SK-N-SH treated with all-trans-retinoic acid at 6 μM for 48 hours (cell line): ENCODE results near the gene UBASH3B.
A peak's percentile ranks its signal among the peaks of the same experiment; 100 is the strongest.
"Not testable (repeated sequence)": the region's sequence is repeated elsewhere in the genome, so short reads cannot be mapped to it uniquely, and the experiment has no call there.

Experiments used
- ATAC-seq: fragments of 200-7000 bp; cut with Tn5 transposase; 3 replicates; pipeline ENCODE4 v1.9.1; 2020; ENCODE audit warnings: mild to moderate bottlenecking, moderate library complexity
- ARNTL ChIP-seq: fragments of 450-650 bp; formaldehyde crosslinking; IDR thresholded peaks from 2 replicates; pipeline ENCODE4 v1.5.0; 2020; ENCODE audit warnings: low read depth, mild to moderate bottlenecking, moderate library complexity, borderline replicate concordance
- BACH2 ChIP-seq: fragments of 250-450 bp; sonication (Bioruptor Pico); IDR thresholded peaks from 2 replicates; pipeline ENCODE4 v1.9.0; 2021; ENCODE audit warnings: mild to moderate bottlenecking, borderline replicate concordance
- CREB5 ChIP-seq: fragments of 250-450 bp; sonication (Bioruptor Pico); IDR thresholded peaks from 2 replicates; pipeline ENCODE4 v1.5.1; 2020; ENCODE audit warnings: low read depth, mild to moderate bottlenecking, moderate library complexity
- CSRNP3 ChIP-seq: fragments of 250-450 bp; sonication (Bioruptor Pico); IDR thresholded peaks from 2 replicates; pipeline ENCODE4 v1.5.1; 2021; ENCODE audit warnings: mild to moderate bottlenecking, moderate library complexity
- ESRRG ChIP-seq: fragments of 250-450 bp; sonication (Bioruptor Pico); IDR thresholded peaks from 2 replicates; pipeline ENCODE4 v1.6.1; 2021; ENCODE audit warnings: mild to moderate bottlenecking
- GLIS3 ChIP-seq: fragments of 250-450 bp; sonication (Bioruptor Pico); IDR thresholded peaks from 2 replicates; pipeline ENCODE4 v1.5.0; 2020; ENCODE audit warnings: mild to moderate bottlenecking, moderate library complexity
- ISL1 ChIP-seq: fragments of 250-450 bp; sonication (Bioruptor Pico); IDR thresholded peaks from 2 replicates; pipeline ENCODE4 v2.1.2; 2022; ENCODE audit warnings: mild to moderate bottlenecking, moderate library complexity
- OSR1 ChIP-seq: fragments of 250-450 bp; sonication (Bioruptor Pico); IDR thresholded peaks from 2 replicates; pipeline ENCODE4 v1.8.0; 2022; ENCODE audit warnings: moderate library complexity, mild to moderate bottlenecking, inconsistent platforms
- PATZ1 ChIP-seq: fragments of 250-450 bp; sonication (Bioruptor Pico); IDR thresholded peaks from 2 replicates; pipeline ENCODE4 v1.8.0; 2020; ENCODE audit warnings: mild to moderate bottlenecking, moderate library complexity, borderline replicate concordance
- POU6F1 ChIP-seq: fragments of 250-450 bp; sonication (Bioruptor Pico); IDR thresholded peaks from 2 replicates; pipeline ENCODE4 v1.8.0; 2021; ENCODE audit warnings: low read depth, mild to moderate bottlenecking, moderate library complexity, borderline replicate concordance
- PPARA ChIP-seq: fragments of 250-450 bp; sonication (Bioruptor Pico); IDR thresholded peaks from 2 replicates; pipeline ENCODE4 v1.5.0; 2020; ENCODE audit warnings: mild to moderate bottlenecking, borderline replicate concordance
- RARB ChIP-seq: fragments of 250-450 bp; sonication (Bioruptor Pico); IDR thresholded peaks from 2 replicates; pipeline ENCODE4 v1.8.0; 2021; ENCODE audit warnings: mild to moderate bottlenecking, moderate library complexity
- SNAI2 ChIP-seq: fragments of 250-450 bp; sonication (Bioruptor Pico); IDR thresholded peaks from 2 replicates; pipeline ENCODE4 v1.5.0; 2020; ENCODE audit warnings: mild to moderate bottlenecking, moderate library complexity
- TCF4 ChIP-seq: fragments of 250-450 bp; sonication (Bioruptor Pico); IDR thresholded peaks from 2 replicates; pipeline ENCODE4 v1.8.0; 2021; ENCODE audit warnings: mild to moderate bottlenecking, moderate library complexity, borderline replicate concordance
- TOX ChIP-seq: fragments of 250-450 bp; sonication (Bioruptor Pico); IDR thresholded peaks from 2 replicates; pipeline ENCODE4 v1.8.0; 2021; ENCODE audit warnings: mild to moderate bottlenecking, moderate library complexity, borderline replicate concordance
- ZC3H10 ChIP-seq: fragments of 250-450 bp; sonication (Bioruptor Pico); IDR thresholded peaks from 2 replicates; pipeline ENCODE4 v1.5.1; 2021; ENCODE audit warnings: mild to moderate bottlenecking, moderate library complexity
- ZFP3 ChIP-seq: fragments of 250-450 bp; sonication (Bioruptor Pico); IDR thresholded peaks from 2 replicates; pipeline ENCODE4 v1.5.0; 2020; ENCODE audit warnings: mild to moderate bottlenecking, moderate library complexity
- ZFP30 ChIP-seq: fragments of 450-650 bp; formaldehyde crosslinking; IDR thresholded peaks from 2 replicates; pipeline ENCODE4 v1.5.0; 2022; ENCODE audit warnings: mild to moderate bottlenecking, moderate library complexity
- ZNF565 ChIP-seq: fragments of 450-650 bp; formaldehyde crosslinking; conservative IDR thresholded peaks from 2 replicates; pipeline ENCODE4 v1.5.0; 2020; ENCODE audit warnings: low read depth, mild to moderate bottlenecking, moderate library complexity
- ZNF70 ChIP-seq: fragments of 450-650 bp; formaldehyde crosslinking; IDR thresholded peaks from 2 replicates; pipeline ENCODE4 v1.5.0; 2020; ENCODE audit warnings: mild to moderate bottlenecking, moderate library complexity
- ZNF8 ChIP-seq: fragments of 450-650 bp; formaldehyde crosslinking; IDR thresholded peaks from 2 replicates; pipeline ENCODE4 v1.5.0; 2020; ENCODE audit warnings: mild to moderate bottlenecking, moderate library complexity

UBASH3B gene

GRCh38 chr11:122861631-122862030 lies 206.1 kb downstream of the UBASH3B start:
- ATAC-seq = no peak
- TF ChIP-seq ARNTL = no peak
- TF ChIP-seq TCF4 (CRISPR knock-in tag) = no peak
- TF ChIP-seq CSRNP3 (CRISPR knock-in tag) = no peak
- no peak for TF ChIP-seq TOX (CRISPR knock-in tag)
- TF ChIP-seq POU6F1 (CRISPR knock-in tag) = no peak
- TF ChIP-seq ISL1 = no peak
- TF ChIP-seq ESRRG (CRISPR knock-in tag) = no peak
- no peak for TF ChIP-seq RARB (CRISPR knock-in tag)
- no peak for TF ChIP-seq CREB5 (CRISPR knock-in tag)
- TF ChIP-seq PPARA (CRISPR knock-in tag) = no peak

- no peak for ATAC-seq
- TF ChIP-seq TOX (CRISPR knock-in tag) (no peak), ZNF70 (CRISPR knock-in tag) (no peak), ZNF8 (CRISPR knock-in tag) (no peak), CSRNP3 (CRISPR knock-in tag) (no peak), PATZ1 (no peak), OSR1 (CRISPR knock-in tag) (no peak), BACH2 (no peak), PPARA (CRISPR knock-in tag) (no peak), ISL1 (no peak)
Measured at GRCh38 chr11:122862091-122862490, 206.6 kb downstream of the UBASH3B start.

- ATAC-seq = not testable (repeated sequence)
Measured at GRCh38 chr11:122863154-122863553, 207.6 kb downstream of the UBASH3B start.

- peak; percentile 78 for ATAC-seq
- no peak for TF ChIP-seq CSRNP3 (CRISPR knock-in tag)
- no peak for TF ChIP-seq ZNF565 (CRISPR knock-in tag)
- no peak for TF ChIP-seq BACH2
- TF ChIP-seq GLIS3 (CRISPR knock-in tag) = no peak
- no peak for TF ChIP-seq ESRRG (CRISPR knock-in tag)
- TF ChIP-seq ZNF8 (CRISPR knock-in tag) = no peak
- TF ChIP-seq ZNF70 (CRISPR knock-in tag) = no peak
- TF ChIP-seq ARNTL = no peak
- no peak for TF ChIP-seq ZC3H10 (CRISPR knock-in tag)
- TF ChIP-seq PPARA (CRISPR knock-in tag) = no peak
- no peak for TF ChIP-seq ISL1
- TF ChIP-seq PATZ1 = no peak
- no peak for TF ChIP-seq RARB (CRISPR knock-in tag)
- no peak for TF ChIP-seq TCF4 (CRISPR knock-in tag)
- TF ChIP-seq ZFP3 (CRISPR knock-in tag) = no peak
- TF ChIP-seq OSR1 (CRISPR knock-in tag) = no peak
- TF ChIP-seq ZFP30 (CRISPR knock-in tag) = no peak
- TF ChIP-seq TOX (CRISPR knock-in tag) = no peak
- no peak for TF ChIP-seq SNAI2 (CRISPR knock-in tag)
- TF ChIP-seq, all 23 proteins: peak for 0
Measured at GRCh38 chr11:122863704-122864326, 208.3 kb downstream of the UBASH3B start.
